GM21381 (cell line): Measurements from ENCODE around the gene RPL18.
"Not testable (repeated sequence)": the region's sequence is repeated elsewhere in the genome, so short reads cannot be mapped to it uniquely, and the experiment has no call there.

Experiments
- ATAC-seq: cut with Tn5 transposase; IDR thresholded peaks from one replicate; pipeline ENCODE4 v1.9.1; 2021; ENCODE audit warnings: mild to moderate bottlenecking, moderate library complexity; ENCODE audit not compliant: unreplicated experiment

Gene RPL18

DNA sequence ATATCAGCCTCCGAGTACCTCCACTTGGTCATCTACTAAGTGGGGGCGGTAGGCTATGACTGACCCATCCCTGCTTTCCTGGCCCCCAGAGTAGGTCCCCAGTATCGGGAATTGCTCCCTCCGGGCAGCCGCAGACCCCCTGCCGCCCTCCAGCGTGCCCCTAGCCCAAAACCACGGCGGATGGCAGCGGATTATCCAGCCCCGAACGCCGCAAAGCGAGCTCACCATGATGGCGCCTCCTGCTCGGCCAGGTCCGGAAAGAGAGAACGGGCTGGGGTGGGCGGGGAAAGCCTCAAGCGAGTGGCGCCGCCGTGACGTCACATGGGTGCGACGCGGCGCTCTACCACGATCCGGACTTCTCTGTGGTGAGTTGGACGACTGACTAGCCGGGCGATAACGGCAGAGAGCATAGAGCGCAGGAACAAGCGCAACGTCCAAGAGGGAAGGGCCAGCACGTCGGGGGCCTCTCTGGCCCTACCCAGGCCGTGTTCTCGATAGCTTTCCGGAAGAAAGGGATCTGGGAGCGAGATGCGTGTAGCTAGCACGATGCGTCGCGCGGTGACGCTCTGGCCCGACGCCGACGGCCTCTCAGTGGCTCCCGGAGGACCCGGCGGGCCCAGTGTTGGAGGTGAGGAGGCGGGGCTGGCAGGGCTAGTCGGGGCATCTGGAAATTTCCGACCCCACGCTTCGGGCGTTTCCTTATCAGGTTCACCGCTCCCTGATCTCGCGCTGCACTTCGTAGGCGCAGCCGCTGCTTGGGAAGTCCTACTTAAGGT lies at the start of gene RPL18, which contains the start of gene SPHK2:
Gene RPL18, minus strand, starts transcription at position 263 of the 776 bp plus-strand sequence. Its CDS starts 35 bp downstream, at position 228.
Gene SPHK2, plus strand, starts transcription at position 591 of the 776 bp plus-strand sequence. CDS start 1,009 bp downstream, outside the sequence.
- peak; percentile 81 for ATAC-seq

DNA sequence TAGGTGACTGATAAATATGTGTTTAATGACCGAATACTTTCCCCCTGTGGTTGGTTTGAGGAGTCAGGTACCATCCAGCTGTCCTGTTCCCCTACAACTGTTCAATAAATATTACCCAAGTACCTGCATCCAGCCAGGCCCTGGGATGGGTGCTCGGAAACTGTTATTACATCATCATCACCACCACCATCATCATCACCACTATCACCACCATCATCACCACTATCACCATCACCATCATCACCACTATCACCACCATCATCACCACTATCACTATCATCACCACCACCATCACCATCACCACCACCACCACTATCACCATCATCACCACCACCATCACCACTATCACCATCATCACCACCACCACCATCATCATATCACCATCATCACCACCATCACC lies 49.8 kb upstream of the RPL18 start:
- no peak for ATAC-seq

DNA sequence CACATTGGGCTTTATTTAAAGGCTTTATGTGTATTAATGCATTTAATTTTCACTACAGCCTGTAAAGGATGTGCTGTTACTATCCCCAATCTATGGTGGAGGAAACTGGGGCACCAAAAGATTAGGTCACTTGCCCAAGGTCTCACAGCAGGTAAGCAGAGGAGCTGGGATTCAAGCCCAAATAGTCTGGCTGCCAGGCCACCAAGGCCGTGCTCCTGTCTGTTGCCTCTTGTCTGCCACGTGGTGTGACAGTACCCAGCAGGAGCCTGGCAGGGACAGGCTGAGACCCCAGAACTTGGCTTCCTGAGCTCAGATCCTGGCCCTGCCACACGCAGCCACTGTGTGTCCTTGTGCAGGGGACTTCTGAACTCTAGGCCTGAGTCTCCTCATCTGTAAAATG lies 49.4 kb upstream of the RPL18 start:
- ATAC-seq = no peak

- no peak for ATAC-seq
These were observed 46.8 kb upstream of the RPL18 start for GRCh38 chr19:48665786-48666185.

DNA sequence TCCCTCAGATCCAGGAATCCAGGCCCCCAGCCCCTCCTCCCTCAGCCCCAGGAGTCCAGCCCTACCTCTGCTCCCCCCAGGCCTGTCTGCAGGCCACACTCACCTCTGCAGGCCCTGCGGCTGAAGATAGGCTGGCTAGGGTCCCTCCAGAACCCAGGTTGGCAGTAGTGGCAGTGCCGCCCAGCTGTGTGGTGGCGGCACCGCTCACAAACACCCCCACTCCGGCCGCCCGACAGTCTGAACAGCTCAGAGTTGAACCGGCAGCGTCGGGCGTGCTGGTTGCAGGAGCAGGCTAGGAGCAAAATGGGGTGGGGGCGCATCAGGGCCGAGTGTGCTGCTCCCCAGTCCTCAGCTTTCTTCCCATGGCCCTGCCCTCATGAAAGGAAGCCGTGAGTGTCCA lies 45.5 kb upstream of the RPL18 start:
- ATAC-seq = no peak

DNA sequence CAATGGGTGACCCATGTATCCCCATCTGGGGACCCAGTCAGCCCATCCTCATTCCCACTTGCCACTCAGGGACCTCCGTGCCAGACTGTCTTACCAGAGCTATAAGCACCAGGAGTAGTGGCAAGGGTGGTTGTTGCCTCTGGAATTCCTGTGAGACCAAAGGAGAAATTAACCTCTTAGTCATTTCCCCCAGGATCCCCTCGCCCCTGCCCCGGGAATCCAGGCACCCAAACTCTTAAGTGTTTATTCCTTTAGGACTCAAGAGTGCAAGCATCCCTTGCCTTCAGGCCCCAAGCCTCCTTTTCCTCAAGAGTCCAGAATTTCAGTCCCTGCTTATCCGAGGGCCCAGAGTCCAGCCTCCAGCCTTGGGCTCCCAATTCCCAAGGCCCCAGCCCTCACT lies 44.7 kb upstream of the RPL18 start:
- ATAC-seq = no peak

GRCh38 chr19:48661711-48662090 lies 42.7 kb upstream of the RPL18 start:
- no peak for ATAC-seq

- ATAC-seq = peak; percentile 87
These were observed 42.1 kb upstream of the RPL18 start for GRCh38 chr19:48660852-48661710.

- ATAC-seq = no peak
These were observed 40.8 kb upstream of the RPL18 start for GRCh38 chr19:48659768-48660167.

GRCh38 chr19:48658483-48658882 lies 39.5 kb upstream of the RPL18 start:
- ATAC-seq = no peak

DNA sequence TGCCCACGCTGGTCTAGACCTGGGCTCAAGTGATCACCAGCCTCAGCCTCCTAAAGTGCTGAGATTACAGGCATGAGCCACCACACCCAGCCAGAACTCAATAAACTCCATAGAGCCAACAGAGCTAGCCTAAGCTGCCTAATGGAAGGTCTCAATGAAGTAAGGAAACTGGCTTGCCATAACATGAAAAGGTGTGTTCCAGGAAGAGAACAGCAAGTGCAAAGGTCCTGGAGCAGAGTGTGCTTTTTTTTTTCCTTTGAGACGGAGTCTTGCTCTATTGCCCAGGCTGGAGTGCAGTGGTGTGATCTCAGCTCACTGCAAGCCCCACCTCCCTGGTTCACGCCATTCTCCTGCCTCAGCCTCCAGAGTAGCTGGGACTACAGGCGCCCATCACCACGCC lies 38.9 kb upstream of the RPL18 start:
- ATAC-seq = not testable (repeated sequence)

DNA sequence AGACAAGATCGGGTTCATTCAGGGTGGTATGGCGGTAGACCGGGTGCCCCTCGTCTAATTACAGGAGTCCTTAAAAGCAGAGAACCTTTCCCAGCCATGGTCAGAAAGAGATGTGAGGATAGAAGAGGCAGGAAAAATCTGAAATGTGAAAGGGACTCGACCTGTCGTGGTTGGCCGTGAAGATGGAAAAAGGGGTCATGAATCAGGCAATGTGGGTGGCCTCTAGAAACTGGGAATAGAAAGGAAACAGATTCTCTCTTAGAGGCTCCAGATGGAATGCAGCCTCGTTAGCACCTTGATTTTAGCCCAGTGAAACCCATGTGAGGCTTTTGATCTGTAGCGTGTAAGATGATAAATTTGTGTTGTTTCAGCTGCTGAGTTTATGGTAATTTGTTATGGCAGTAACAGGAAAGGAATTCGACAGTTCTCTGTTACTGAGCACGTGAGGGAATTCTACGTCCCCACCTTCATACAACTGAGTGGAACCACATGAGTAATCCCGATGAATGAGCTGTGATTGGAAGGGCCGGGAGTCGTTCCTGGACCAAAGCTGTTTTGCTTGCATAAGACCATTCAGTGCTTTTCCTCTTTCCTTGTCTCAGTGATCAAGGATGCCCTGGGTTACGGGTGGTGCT lies 38.0 kb upstream of the RPL18 start:
- ATAC-seq = no peak

GRCh38 chr19:48654299-48655059 lies 35.5 kb upstream of the RPL18 start:
- ATAC-seq = no peak

DNA sequence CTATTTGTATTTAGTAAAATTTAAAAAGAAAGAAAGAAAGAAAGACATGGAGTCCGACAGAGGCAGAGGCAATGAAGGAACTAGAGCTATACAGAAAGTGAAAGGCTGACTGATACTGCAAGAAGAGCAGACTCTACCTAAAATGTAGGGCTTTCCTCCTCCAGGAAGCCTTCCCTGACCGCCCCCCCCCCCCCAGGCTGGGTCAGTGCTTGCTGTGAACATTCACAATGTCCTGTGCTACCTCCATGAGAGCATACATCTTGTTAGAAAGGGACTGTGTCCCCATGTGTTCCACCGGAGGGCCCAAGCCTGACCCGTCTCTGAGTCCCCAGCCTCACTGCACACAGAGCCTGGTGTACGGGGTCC lies 32.7 kb upstream of the RPL18 start:
- ATAC-seq = no peak

GRCh38 chr19:48650974-48651682 lies 32.1 kb upstream of the RPL18 start:
- no peak for ATAC-seq

DNA sequence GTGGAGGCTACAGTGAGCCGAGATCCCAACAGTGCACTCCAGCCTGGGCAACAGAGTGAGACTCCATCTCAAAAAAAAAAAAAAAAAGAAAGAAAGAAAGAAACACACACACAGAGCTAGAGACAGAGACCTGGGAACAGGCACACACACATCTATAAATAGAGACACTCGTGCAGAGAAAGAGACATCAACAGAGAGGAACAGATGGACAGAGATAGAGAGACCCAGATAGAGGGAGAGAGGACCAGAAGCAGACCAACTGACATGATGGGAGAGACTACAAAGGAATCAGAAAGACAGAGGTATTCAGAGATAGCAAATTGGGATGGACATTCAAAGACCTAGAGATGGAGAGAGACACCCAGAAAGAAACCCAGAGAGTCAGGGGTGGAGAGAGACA lies 29.2 kb upstream of the RPL18 start:
- ATAC-seq = no peak

- no peak for ATAC-seq
These were observed 27.8 kb upstream of the RPL18 start for GRCh38 chr19:48646722-48647216.

DNA sequence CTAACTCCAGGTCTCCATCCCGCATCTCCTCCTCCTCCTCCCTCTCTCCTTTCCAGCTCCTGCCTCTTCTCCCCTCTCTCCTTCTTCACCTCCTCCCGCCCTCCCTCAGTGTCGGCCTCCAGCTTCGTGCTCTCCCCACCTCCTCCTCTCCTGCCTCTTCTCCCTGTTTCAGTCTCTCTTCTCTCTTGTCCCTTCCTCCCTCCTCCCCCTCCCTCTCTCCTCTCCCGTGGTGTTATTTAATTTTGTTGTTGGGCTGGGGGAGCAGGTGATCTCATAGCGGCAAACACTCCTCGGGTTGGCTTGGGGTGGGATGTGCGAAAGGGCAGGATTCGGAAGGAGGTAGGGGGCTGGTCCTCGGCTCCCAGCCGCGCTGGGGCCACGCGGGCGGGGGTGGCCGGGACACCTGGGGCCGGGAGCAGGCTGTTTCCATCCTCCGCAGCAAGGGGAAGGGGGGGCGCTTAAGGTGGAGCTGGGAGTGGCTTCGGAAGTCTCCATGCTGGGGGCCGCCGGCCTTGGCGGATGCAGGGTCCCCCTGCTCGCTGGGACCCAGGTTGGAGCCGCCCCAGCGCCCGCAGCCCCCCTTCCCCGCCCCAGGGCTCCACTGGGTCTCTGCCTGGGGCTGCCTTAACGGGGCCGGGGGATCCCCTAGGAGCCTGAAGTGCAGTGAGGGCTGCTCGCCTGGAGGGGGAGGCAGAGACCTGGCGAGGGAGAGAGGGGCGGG lies 27.2 kb upstream of the RPL18 start, which contains the start of gene CA11:
Gene CA11, minus strand, starts transcription at position 187 of the 721 bp plus-strand sequence. CDS start 555 bp downstream, outside the sequence.
- peak; percentile 79 for ATAC-seq

DNA sequence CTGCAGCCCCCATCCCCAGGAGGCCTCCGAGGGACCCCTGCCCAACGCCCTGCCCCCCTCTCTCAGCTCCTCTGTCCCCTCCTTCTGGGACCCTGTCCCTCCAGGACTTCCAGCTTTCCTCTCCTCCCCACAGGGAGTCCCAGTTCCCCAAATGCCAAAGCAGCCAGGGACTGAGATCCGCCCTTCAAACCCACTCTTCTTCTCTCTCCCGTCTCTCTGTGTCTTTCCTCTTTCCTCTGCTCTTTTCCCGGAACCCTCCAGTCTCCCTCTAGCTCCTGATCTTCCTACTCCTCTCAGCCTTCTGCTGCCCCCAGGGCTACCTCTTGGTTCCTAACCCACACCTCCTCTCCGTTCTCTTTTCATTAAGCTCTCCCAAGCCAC lies 26.6 kb upstream of the RPL18 start:
- ATAC-seq = no peak
